KOPT-K1 (cell line): ENCODE data around the gene ZBTB20.

Source experiments
- H3K27ac ChIP-seq: fragments of 200-600 bp; sonication (generic); 2 replicates; pipeline ENCODE4 v1.5.1; 2016; ENCODE audit warnings: antibody characterized with exemption, mild to moderate bottlenecking, low read depth, low read length; ENCODE audit not compliant: poor library complexity, severe bottlenecking
- H3K36me3 ChIP-seq: fragments of 200-600 bp; sonication (generic); 2 replicates; pipeline ENCODE4 v1.5.1; 2017; ENCODE audit warnings: antibody characterized with exemption, mild to moderate bottlenecking, low read length, moderate library complexity; ENCODE audit not compliant: insufficient read depth
- H3K9me3 ChIP-seq: fragments of 200-600 bp; sonication (generic); 2 replicates; pipeline ENCODE4 v1.5.1; 2017; ENCODE audit warnings: antibody characterized with exemption, low read length, mild to moderate bottlenecking; ENCODE audit not compliant: insufficient read depth, poor library complexity, severe bottlenecking

Gene ZBTB20

DNA sequence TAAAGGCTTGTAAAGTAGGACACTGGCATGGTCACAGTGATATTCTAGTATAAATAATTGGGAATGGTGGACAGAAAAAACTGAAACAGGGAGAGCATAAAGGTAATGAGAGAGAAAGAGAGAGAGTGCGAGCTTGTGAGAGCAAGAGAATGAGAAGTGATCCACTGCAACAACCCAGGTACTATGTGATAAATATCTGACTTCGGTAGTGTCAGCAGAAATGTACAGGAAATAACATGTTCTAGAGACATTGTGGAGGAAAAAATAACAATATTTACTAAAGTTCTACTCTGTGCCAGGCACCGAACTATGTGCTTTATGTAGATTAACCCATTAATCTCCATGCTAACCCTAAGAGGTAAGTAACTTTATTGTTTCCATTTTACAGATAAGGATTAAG lies 425.9 kb downstream of the ZBTB20 start:
- Histone ChIP-seq H3K9me3 (no peaks in the 10 kb centered on the region), H3K36me3 (no peaks in the 10 kb centered on the region), H3K27ac (no peak overlapping the region)

DNA sequence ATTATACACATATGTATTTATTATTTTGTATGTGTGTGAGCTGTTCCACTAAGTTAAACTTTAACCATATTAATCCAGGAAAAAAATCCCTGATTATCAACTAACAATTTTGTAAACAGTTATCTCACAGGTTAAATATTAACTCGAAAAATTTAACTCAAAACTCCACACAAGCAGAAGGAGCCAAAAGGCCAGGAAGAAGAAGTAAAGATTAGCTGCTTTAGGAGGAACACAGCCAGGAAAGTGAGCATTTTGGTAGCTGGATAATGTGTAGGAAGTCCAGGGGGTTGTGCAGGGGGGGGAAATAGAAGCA lies 428.2 kb downstream of the ZBTB20 start:
- H3K9me3 ChIP-seq: no peaks in the 10 kb centered on the region
- no peak overlapping the region for H3K27ac ChIP-seq
- H3K36me3 ChIP-seq: no peaks in the 10 kb centered on the region

DNA sequence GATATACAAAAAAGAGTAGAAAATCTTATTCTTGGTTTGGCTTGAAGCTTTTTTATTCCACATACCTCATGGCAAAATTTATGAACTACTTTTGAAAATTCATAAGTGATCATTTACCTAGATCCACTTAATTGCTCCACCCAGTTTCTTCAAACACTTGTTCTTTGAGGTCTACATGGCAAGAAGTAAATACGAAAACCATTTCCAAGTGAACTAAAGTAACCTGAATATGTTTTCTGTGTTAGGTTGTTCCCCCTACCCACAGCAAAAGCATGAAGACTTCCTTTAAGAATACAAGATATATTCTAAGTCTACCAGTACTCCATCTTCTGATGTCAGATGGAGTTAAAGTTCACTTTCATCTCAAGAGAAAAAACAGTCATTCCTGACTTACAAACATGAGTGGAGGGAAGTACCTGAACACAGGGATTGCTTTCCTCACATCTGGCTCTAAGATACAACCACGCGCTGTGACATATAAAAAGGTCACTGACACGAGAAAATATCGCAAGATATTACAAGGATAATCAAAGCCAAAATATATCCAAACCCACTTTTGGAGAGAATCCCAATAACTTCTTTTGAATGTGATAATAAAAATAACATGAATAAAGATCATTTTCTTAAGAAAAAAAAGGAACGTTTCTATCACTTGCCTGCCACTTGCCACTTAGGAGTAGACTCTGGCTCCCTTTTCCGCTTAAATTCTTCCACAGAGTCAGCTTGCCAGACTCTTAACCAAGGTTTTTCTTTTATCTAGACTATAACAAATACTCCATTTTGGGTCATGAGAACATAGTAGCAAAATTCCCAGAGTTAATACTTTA lies 428.8 kb downstream of the ZBTB20 start:
- Histone ChIP-seq H3K9me3 (no peaks in the 10 kb centered on the region), H3K36me3 (no peaks in the 10 kb centered on the region), H3K27ac (no peak overlapping the region)

DNA sequence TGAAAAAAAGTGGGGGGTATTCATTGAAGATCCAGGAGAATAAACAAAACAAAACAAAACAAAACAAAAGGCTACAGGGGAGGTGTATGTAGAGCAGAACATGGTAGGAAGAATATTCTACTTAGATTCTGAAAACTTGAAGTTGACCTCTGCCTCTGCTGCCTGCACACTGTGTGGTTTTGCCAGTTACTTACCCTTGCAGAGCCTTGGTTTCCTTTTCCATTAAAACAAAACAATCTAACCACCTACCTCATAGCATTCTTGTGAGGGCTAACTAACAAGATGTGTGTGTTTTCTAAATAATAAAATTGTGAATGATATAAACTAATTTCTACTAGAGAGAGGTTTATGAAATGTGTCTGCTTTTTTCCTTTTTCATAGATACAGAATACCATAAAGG lies 430.2 kb downstream of the ZBTB20 start:
- Histone ChIP-seq H3K36me3 (no peaks in the 10 kb centered on the region), H3K9me3 (no peaks in the 10 kb centered on the region), H3K27ac (no peak overlapping the region)

DNA sequence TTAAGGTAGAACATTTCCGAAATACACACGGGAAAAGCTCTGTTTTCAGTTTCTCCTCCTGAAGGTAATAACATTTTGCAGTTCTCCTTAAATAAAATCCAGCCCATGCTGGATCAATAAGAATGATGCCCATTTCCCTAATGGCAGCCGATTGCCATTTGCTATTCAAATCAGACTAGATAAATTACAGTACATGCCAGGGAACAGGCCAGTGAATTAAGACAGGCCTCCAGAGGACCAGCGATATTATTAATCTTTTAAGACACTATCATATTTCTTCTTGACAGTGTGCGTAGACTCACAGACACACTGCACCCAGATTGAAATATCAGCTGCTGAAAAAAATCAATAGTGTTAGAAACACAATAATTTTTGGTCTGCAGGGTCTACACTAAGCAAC lies 431.0 kb downstream of the ZBTB20 start:
- Histone ChIP-seq H3K36me3 (no peaks in the 10 kb centered on the region), H3K9me3 (no peaks in the 10 kb centered on the region), H3K27ac (no peak overlapping the region)

DNA sequence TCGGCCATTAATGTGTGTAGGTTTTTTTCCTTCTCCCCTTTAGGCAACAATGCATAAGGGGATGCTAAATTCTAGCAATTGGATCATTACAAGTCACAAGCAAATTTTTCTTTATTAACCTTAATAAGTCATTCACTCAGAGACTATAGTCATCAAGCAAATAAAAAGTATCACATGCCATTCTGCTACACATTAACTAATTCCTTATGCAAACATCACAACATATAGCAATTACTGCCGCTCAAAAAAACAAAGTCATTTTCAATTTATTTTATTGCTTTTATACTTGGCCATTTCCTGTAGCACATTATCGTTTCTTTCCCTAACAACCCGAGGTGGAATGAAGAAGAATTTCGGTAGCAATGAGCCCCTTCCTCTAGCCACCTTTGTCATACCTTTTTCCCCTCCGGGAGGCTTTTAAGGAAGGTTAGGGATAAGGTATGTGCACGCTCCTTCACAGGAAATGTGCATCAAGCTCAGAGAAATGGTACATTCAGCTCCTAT lies 432.1 kb downstream of the ZBTB20 start:
- Histone ChIP-seq H3K36me3 (no peaks in the 10 kb centered on the region), H3K9me3 (no peaks in the 10 kb centered on the region), H3K27ac (no peak overlapping the region)

DNA sequence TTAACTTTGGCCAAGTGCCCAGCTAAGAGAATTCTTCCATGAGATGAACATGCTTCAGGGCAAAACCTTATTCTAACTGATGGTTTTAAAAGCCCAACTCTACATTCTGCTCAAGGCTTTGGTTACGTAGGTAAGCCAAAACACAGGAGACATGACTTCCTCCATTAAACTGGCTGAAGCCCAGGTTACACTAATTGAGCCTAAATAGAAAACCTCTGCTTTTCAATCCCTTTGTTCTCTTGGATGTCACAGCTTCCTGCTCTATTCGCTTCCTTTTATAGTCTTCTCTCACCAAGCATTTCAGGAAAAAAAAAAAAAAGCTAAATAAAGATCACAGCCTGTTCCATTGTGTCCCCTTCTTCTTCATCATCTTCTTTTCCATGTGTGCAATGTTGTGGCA lies 432.9 kb downstream of the ZBTB20 start:
- no peak overlapping the region for H3K27ac ChIP-seq
- no peaks in the 10 kb centered on the region for H3K9me3 ChIP-seq
- H3K36me3 ChIP-seq: no peaks in the 10 kb centered on the region

DNA sequence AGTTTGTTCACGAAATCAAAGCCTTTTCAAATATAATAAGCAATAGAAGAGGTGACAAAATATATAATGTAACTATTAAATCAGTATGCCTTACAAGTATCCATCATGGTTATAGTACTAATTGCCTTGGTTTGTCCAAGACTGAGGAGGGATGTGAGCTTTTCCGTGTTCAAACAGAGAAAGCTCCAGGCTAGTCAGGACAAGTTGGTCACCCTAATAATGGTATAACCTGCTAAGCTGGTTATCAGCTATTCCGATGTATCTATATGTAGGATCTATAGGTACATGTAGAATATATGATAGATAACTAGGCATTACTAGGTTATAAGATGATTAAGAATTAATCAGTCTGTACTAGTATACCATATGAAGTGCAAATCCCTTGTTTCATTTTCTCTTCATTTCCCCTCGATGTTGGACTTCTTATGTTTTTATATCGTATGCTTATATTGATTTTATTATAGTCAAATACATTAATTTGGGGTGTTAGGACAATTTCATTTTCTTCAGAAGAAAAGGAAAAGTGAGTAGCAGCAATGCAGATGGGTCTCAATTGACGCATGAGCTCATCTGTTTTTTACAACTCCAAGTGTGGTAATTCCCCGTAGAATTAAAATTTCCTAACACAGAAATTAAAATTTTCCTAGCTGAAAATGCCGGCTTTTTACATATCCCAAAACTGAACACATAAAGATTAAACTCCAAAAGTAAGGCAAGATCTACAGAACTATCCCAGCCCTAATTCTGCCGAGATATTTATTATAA lies 434.2 kb downstream of the ZBTB20 start:
- H3K9me3 ChIP-seq: no peaks in the 10 kb centered on the region
- H3K27ac ChIP-seq: no peak overlapping the region
- H3K36me3 ChIP-seq: no peaks in the 10 kb centered on the region

DNA sequence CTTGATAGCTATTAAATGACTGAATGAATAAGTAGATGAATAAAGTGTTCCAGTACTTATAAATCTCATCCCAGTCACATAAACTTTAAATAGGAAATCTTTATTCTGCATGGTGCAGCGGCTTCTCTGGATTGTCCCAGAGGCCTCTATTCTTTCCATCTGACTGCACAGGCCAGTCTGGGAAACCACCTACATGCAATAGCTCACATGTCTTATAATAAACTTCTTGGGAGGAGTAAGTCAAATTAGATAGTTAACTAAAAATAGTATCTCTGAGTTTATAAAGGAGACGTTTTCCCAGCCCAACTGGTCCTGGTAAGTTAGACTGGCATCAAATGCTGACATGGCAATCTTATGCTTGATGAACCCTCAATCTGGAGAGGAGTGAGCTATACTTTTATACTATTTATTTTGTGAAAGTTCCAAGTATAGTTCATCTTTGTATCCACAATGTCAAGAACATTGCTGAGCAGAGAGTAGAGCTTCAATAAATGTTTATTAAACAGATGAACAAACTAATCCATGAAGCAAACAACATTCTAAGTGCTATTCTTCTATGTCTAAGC lies 435.7 kb downstream of the ZBTB20 start:
- Histone ChIP-seq H3K36me3 (no peaks in the 10 kb centered on the region), H3K9me3 (no peaks in the 10 kb centered on the region), H3K27ac (no peak overlapping the region)

DNA sequence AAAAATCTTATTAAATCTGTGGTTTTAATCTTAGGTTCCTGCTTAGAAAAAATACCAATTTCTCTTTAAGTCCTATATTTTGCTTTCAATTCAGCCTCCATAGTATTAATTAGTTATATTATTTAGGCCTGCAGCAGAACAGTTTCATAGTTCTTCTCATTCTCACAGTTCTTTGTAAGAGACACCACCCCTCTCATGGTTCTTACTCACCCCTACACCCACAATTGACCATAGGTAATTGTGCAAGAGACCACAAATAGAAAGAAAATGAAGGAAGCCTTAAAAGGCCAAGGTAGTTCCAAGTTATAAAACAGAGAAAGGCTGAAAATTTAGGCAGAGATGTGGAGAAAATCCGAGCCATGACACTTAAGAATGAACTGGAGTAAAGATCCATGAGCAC lies 438.0 kb downstream of the ZBTB20 start:
- no peaks in the 10 kb centered on the region for H3K36me3 ChIP-seq
- H3K9me3 ChIP-seq: no peaks in the 10 kb centered on the region
- H3K27ac ChIP-seq: no peak overlapping the region

DNA sequence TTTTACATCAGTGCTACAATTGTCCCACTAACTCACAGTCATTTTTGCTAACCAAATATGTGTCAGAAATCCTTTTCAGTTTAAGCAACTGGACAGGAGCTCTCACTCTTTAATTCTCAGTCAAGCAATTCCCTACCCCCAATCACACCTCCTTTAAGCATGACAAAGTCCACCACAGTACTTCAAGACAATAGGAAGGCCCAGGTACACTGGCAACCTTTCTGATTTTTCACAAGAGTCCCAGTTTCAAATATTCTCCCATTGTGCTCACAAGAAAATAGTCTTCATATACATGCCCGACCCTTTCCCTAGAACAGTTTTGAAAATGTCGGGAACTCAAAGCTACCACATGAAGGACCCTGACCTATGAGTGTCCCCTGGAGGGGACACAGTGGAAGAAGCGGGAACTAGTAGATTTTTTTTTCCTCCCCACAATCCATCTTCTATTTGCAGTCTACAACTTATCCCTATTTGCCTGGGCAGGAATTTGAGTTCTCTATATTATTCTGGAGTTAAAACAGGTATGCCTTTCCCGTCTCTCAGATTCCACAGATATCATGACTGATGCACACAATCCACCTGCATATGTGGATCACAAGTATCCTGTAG lies 439.7 kb downstream of the ZBTB20 start:
- Histone ChIP-seq H3K9me3 (no peaks in the 10 kb centered on the region), H3K27ac (no peak overlapping the region), H3K36me3 (no peaks in the 10 kb centered on the region)

DNA sequence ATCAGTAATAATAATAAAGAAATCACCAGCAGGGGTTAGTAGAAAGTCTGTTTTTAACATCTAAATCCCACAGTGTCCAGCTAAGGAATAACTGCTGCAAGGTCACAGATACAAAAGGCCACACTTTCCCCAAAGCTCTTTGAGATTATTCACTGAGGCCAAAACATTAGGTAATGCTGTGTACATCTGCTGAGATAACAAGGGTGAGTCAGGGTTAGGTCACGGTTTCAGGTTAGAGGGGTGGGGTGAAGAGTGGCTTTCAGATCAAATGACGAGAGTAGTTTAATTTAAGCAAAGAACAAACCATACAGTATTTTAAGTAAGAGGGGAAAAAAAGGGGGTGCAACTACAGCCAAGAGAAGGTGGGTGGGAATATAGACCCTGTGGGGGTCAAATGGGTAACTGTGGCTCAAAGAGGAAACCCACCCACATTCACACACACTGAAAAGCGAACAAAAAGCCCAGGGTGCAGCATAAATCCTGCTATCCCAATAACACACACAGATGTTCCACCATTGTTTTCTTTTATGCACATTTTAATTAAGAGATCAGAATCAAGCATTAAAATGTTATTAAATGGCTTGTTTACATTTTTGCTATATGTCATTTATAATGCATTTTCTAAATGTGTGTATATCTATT lies 440.4 kb downstream of the ZBTB20 start:
- Histone ChIP-seq H3K36me3 (no peaks in the 10 kb centered on the region), H3K9me3 (no peaks in the 10 kb centered on the region), H3K27ac (no peak overlapping the region)

DNA sequence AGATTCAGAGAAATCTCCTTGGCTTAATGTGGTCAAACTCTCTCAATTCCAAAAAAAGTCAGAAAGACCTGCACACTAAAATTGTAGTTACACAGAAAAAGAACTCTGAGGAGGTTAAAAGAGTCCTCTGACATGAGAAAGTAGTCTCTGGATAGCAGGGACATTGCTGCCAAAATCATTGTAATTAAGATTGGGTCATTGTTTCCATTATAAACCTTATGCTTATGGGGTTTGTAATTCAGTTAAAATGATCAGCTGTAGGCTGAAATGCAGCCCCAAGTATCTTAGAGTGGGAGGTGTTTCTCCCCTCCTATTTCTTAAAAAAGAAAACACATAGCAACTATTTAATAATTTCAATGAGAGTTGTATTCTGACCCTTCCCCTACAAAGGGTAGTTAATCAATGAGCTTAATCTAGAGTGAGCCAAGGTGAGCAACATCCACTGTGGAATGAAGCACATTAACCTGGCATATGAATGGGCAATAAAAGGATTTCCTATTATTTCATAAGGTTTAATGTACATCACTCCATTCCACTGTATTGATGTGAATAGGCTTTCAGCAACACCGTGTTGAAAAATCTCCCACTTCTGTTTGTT lies 446.4 kb downstream of the ZBTB20 start:
- Histone ChIP-seq H3K36me3 (no peaks in the 10 kb centered on the region), H3K9me3 (no peaks in the 10 kb centered on the region), H3K27ac (no peak overlapping the region)

DNA sequence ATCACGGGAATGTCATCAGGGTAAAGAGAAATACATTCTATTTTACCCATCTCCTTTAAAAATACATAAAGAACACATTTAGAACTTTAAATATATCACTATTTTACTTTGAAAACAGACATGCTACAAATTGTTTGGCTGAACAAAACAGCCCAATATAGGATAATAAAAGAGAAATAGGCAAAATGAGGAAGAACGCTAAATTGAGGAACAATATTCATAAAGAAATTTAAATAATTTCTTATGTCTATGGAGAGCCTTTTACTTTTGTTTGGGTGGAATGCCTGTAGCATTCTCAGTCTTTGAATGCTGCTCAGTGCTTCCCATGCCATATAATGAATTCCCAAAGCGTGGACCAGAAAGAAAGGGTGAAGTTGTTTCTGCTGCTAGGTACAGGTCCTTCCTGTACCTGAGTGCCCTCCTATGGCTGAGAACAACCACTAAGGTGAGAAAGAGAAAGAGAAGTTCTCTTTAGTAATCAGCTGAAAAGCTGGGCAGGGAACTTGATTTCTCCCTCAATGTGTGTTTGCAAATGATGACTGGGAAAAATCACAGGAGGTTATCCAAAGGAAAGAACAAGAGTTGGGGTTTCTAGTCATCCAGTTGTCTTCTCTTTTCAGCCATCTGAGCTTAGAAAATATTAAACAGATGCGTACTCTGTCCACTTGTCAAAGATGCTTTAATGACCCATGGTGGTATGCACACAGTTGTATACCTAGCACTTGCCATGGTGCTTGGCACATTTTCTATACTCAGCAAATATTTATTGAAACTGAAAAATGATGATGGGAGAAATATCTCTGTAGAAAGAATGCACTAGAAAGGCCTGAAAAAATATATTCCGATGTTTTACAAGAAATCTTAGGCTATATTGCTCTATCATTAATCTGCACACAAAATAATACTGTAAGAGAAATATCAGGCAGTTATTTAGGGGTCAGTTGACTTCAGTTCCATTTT lies 448.7 kb downstream of the ZBTB20 start:
- no peaks in the 10 kb centered on the region for H3K36me3 ChIP-seq
- H3K9me3 ChIP-seq: no peaks in the 10 kb centered on the region
- H3K27ac ChIP-seq: no peak overlapping the region
